Measurements from ENCODE around the gene FMNL2.

The FMNL2 gene

DNA sequence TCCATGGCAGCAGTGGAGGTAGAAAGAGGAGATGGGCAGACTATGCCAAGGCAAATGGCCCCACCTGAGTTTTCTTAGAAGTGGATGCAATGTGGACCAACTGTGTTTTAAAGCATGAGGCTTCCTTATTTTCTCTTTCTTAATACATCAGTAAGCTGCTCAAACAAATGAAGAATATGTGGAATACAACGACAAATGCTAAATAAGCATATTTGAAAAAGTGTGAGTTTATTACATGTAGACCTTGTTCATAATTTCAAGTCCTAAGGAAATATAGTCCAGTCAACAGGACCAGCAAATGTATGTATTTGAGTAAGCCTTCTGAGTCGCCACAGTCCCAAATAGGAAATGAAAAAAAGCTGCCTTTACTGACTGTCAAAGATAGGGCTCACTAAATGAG lies 204.4 kb downstream of the FMNL2 start:
- peaks cover 21% of the 10 kb centered on the region for H3K27me3 Mint-ChIP-seq (ENCODE audit: low read depth)
- H3K9me3 Mint-ChIP-seq, result no peaks in the 10 kb centered on the region

DNA sequence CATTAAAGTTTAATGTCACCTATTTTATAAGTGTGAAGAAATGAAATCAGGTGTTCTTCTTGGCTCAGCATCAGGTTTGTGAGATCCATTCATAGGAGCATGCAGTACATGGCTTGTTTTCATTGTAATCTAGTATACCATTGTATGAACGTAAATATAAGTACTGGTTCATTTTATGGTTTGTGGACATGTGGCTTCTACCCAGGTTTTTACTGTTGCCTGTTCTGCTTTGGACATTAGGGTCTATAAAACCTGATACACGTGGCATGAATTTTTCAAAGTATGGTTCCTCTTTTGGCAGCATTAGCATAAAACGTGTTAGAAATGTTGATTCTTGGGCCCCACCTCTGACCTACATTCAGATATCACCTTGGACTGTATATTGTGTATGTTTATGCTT lies 206.7 kb downstream of the FMNL2 start:
- Mint-ChIP-seq H3K4me3 (no peak overlapping the region), H3K27me3 (ENCODE audit: low read depth) (peaks cover 6% of the 10 kb centered on the region), H3K36me3 (ENCODE audit: low read depth) (no peaks in the 10 kb centered on the region), H3K9me3 (no peaks in the 10 kb centered on the region), H3K27ac (no peak overlapping the region), H3K4me1 (ENCODE audit: low read depth) (no peaks in the 10 kb centered on the region)

More for the DNA sequence above, 204.4 kb downstream of the FMNL2 start:
- Mint-ChIP-seq H3K4me1 (ENCODE audit: low read depth) (no peaks in the 10 kb centered on the region), H3K27ac (no peak overlapping the region), H3K4me3 (no peak overlapping the region), H3K36me3 (ENCODE audit: low read depth) (no peaks in the 10 kb centered on the region)

DNA sequence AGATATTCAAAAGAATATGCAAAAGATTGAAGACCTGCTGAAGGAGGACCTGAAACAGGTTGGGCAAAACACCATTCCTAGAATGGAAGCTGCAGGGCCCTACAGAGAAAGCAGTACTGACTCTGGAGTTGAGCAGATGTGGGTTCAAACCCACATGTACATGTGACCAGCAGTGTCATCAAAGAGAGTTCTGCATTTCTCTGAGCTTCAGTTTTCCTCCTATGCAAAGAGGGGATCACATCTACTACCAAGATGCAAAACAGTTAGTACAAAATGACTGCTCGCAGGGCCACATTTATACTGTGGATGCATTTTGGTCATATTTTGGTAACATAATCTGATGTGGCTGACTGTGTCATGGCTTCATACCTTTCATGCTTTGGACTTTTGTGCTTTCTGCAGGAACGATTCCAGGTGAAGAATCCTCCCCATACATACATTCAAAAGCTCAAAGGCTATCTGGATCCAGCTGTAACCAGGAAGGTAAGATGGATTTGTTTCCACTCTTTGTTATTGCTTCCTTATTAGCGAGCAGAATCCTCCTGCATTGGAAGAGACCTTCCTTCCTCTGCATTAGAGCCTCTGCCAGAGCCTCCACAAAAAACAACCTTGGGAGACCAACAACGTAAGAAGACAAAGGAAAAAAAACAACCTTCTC lies 207.5 kb downstream of the FMNL2 start:
- no peaks in the 10 kb centered on the region for H3K9me3 Mint-ChIP-seq
- no peaks in the 10 kb centered on the region for H3K4me1 Mint-ChIP-seq (ENCODE audit: low read depth)
- H3K36me3 Mint-ChIP-seq (ENCODE audit: low read depth), result no peaks in the 10 kb centered on the region
- no peak overlapping the region for H3K4me3 Mint-ChIP-seq
- H3K27me3 Mint-ChIP-seq (ENCODE audit: low read depth), result peaks cover 5% of the 10 kb centered on the region
- H3K27ac Mint-ChIP-seq, result no peak overlapping the region

DNA sequence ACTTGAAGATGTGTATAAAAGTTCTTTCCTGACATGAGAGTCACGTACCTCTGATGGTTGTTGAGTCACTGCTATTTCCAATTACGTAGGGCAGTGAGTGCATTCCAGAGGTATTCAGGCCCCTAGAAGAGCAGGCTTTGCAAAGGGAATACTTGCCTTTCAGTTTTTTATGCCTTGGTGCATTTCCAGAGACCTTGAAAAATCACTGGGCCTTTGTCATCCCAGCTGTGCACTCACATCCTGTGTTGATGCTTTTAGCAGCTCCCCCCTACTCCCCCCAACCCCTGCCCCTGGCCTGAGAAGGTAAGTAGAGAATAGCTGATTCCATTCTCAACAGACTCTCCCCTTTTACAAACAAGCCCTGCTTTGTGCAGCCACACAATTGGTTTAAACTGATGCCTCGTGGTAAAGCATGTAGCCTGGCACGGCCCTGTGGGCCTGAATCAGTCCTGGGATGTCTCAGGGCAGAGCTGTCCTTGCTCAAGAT lies 208.1 kb downstream of the FMNL2 start:
- Mint-ChIP-seq H3K9me3 (no peaks in the 10 kb centered on the region), H3K27me3 (ENCODE audit: low read depth) (peaks cover under 1% of the 10 kb centered on the region), H3K27ac (no peak overlapping the region), H3K36me3 (ENCODE audit: low read depth) (no peaks in the 10 kb centered on the region), H3K4me3 (no peak overlapping the region), H3K4me1 (ENCODE audit: low read depth) (no peaks in the 10 kb centered on the region)

- no peaks in the 10 kb centered on the region for H3K27me3 Mint-ChIP-seq (ENCODE audit: low read depth)
Observed at GRCh38 chr2:152543717-152544116, 208.7 kb downstream of the FMNL2 start.

DNA sequence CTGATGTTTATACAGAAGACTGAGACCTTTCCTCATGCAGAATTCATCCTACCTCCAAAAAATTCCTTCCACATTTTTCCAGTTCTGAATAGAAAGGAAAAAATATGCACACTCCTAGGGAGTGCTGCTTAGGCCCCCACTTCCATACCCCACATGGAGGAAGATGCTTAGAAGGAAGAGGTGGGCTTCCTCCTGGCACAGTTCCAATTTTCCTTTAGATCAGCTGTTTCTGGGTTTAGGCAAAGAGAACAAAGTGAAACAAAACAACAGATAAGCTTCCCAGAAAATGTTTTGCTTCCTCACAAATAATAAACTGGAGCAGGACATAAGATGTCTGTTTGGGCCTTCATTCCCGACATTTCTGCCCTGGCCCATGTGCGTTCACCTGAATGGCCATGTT lies 209.7 kb downstream of the FMNL2 start:
- Mint-ChIP-seq H3K9me3 (no peaks in the 10 kb centered on the region), H3K4me3 (no peak overlapping the region)

More at GRCh38 chr2:152543717-152544116, 208.7 kb downstream of the FMNL2 start:
- no peaks in the 10 kb centered on the region for H3K4me1 Mint-ChIP-seq (ENCODE audit: low read depth)
- no peaks in the 10 kb centered on the region for H3K9me3 Mint-ChIP-seq
- H3K4me3 Mint-ChIP-seq, result no peak overlapping the region
- no peak overlapping the region for H3K27ac Mint-ChIP-seq
- H3K36me3 Mint-ChIP-seq (ENCODE audit: low read depth), result no peaks in the 10 kb centered on the region

DNA sequence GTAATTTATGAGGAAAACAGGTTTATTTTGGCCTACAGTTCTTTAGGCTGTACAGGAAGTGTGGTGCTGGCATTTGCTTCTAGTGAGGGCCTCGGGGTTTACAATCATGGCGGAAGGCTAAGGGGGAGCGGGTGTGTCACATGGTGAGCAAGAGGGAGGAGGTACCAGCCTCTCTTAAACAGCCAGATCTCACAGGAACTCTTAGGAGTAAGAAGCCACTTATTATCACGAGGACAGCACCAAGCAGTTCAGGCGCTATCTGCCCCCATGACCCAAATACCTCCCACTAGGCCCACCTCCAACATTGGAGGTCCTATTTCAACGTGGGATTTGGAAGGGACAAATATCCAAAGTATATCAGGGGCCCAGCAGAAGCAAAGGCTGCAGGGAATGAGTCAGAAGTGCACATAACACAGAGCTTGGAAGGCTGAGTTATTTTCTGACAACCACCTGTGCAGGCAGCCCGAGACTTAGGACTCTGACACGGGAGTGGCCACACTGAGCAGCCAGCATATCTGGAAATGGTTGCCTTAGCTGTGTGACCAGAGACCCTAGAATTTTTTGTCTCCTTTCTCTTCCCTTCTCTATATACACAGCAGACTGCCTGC lies 211.4 kb downstream of the FMNL2 start:
- no peak overlapping the region for H3K27ac Mint-ChIP-seq
- no peak overlapping the region for H3K4me3 Mint-ChIP-seq
- no peaks in the 10 kb centered on the region for H3K27me3 Mint-ChIP-seq (ENCODE audit: low read depth)
- no peaks in the 10 kb centered on the region for H3K36me3 Mint-ChIP-seq (ENCODE audit: low read depth)
- H3K4me1 Mint-ChIP-seq (ENCODE audit: low read depth), result no peaks in the 10 kb centered on the region
- H3K9me3 Mint-ChIP-seq, result no peaks in the 10 kb centered on the region

More for the DNA sequence above, 209.7 kb downstream of the FMNL2 start:
- Mint-ChIP-seq H3K36me3 (ENCODE audit: low read depth) (no peaks in the 10 kb centered on the region), H3K27ac (no peak overlapping the region), H3K27me3 (ENCODE audit: low read depth) (no peaks in the 10 kb centered on the region), H3K4me1 (ENCODE audit: low read depth) (no peaks in the 10 kb centered on the region)

DNA sequence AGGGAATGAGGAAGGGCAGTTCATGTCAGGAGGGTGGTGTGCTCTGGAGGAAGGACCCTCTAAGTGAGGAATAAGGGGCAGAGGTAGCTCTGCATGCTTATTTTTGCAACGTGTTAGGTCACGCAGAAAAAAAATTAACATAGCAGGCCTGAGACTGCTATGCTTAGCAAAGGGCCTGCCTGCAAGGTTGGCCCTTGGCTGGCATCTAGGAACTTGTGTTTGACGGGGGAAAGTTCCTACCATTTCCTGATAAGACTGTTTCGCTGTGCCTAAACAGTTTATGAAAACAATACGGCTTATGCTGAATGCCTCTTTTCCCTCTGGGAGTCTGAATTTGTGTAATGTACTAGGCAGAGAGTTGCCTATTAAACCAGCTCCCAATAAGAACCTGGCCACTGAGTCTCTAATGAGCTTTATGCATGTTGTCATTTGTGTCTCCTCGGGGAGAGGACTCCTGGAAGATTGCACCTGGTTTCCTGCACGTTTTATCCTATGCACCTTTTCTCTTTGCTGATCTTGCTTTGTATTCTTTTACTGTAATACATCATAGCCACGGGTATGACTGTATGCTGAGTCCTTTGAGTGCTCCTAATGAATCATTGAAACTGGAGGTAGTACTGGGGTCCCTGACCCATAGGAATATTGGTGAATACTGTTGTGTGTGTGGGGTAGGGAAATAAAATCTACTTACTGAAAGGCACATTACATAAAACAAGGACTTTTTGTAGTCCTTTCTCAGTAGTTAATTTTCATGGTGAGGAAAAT lies 213.3 kb downstream of the FMNL2 start:
- H3K27me3 Mint-ChIP-seq (ENCODE audit: low read depth), result no peaks in the 10 kb centered on the region
- no peaks in the 10 kb centered on the region for H3K36me3 Mint-ChIP-seq (ENCODE audit: low read depth)
- H3K4me3 Mint-ChIP-seq, result no peak overlapping the region
- H3K27ac Mint-ChIP-seq, result no peak overlapping the region
- H3K4me1 Mint-ChIP-seq (ENCODE audit: low read depth), result no peaks in the 10 kb centered on the region
- no peaks in the 10 kb centered on the region for H3K9me3 Mint-ChIP-seq

DNA sequence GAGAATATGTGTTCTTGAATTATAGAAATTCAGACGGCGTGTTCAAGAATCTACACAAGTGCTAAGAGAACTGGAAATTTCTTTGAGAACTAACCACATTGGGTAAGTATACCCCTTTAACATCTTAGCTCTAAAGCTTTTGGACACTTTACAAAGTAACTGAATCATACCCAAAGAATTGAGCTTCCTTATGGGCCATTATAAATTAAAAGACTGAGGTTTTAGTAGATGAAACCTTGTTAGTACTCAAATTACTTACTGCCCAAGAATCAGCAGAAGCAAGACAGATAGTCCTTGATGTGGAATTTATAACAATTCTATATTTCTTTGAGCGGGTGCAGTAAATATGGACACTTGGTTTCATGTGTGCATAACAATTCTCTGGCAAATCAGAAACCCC lies 214.0 kb downstream of the FMNL2 start:
- H3K4me3 Mint-ChIP-seq, result no peak overlapping the region
- no peaks in the 10 kb centered on the region for H3K36me3 Mint-ChIP-seq (ENCODE audit: low read depth)
- H3K9me3 Mint-ChIP-seq, result no peaks in the 10 kb centered on the region
- H3K27me3 Mint-ChIP-seq (ENCODE audit: low read depth), result no peaks in the 10 kb centered on the region
- no peak overlapping the region for H3K27ac Mint-ChIP-seq
- H3K4me1 Mint-ChIP-seq (ENCODE audit: low read depth), result no peaks in the 10 kb centered on the region

- Mint-ChIP-seq H3K27me3 (ENCODE audit: low read depth) (no peaks in the 10 kb centered on the region), H3K36me3 (ENCODE audit: low read depth) (no peaks in the 10 kb centered on the region)
Observed at GRCh38 chr2:152549423-152549822, 214.4 kb downstream of the FMNL2 start.

GRCh38 chr2:152550386-152550785 lies 215.4 kb downstream of the FMNL2 start:
- Mint-ChIP-seq H3K4me1 (ENCODE audit: low read depth) (no peaks in the 10 kb centered on the region), H3K4me3 (no peak overlapping the region), H3K27ac (no peak overlapping the region), H3K36me3 (ENCODE audit: low read depth) (no peaks in the 10 kb centered on the region), H3K9me3 (no peaks in the 10 kb centered on the region), H3K27me3 (ENCODE audit: low read depth) (no peaks in the 10 kb centered on the region)

More at GRCh38 chr2:152549423-152549822, 214.4 kb downstream of the FMNL2 start:
- H3K4me3 Mint-ChIP-seq, result no peak overlapping the region
- H3K4me1 Mint-ChIP-seq (ENCODE audit: low read depth), result no peaks in the 10 kb centered on the region
- H3K27ac Mint-ChIP-seq, result no peak overlapping the region
- no peaks in the 10 kb centered on the region for H3K9me3 Mint-ChIP-seq

- no peak overlapping the region for H3K27ac Mint-ChIP-seq
- H3K9me3 Mint-ChIP-seq, result no peaks in the 10 kb centered on the region
- no peaks in the 10 kb centered on the region for H3K4me1 Mint-ChIP-seq (ENCODE audit: low read depth)
- no peaks in the 10 kb centered on the region for H3K27me3 Mint-ChIP-seq (ENCODE audit: low read depth)
- H3K4me3 Mint-ChIP-seq, result no peak overlapping the region
- no peaks in the 10 kb centered on the region for H3K36me3 Mint-ChIP-seq (ENCODE audit: low read depth)
Observed at GRCh38 chr2:152552888-152553287, 217.9 kb downstream of the FMNL2 start.

DNA sequence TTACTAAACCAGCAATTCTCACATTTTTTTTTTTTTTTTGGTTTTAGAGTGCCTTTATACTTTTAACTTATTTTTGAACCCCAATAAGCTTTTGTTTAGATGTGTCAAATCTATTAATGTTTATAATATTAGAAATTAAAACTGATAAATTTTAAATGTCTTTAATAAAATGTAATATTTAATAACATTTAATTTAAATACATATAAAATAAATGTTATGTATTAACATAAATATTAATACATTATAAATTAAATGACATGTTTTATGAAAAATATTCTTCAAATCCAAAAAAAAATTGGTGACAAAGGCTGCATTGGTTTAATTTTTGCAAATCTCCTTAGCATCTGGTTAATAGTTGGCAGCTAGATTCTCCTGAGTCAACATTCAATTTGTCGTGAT lies 218.5 kb downstream of the FMNL2 start:
- Mint-ChIP-seq H3K27ac (no peak overlapping the region), H3K4me1 (ENCODE audit: low read depth) (no peaks in the 10 kb centered on the region), H3K27me3 (ENCODE audit: low read depth) (no peaks in the 10 kb centered on the region), H3K36me3 (ENCODE audit: low read depth) (no peaks in the 10 kb centered on the region), H3K4me3 (no peak overlapping the region), H3K9me3 (no peaks in the 10 kb centered on the region)

- Mint-ChIP-seq H3K27ac (no peak overlapping the region), H3K4me3 (no peak overlapping the region), H3K4me1 (ENCODE audit: low read depth) (no peaks in the 10 kb centered on the region), H3K9me3 (no peaks in the 10 kb centered on the region), H3K36me3 (ENCODE audit: low read depth) (no peaks in the 10 kb centered on the region), H3K27me3 (ENCODE audit: low read depth) (no peaks in the 10 kb centered on the region)
Observed at GRCh38 chr2:152555048-152555447, 220.1 kb downstream of the FMNL2 start.

DNA sequence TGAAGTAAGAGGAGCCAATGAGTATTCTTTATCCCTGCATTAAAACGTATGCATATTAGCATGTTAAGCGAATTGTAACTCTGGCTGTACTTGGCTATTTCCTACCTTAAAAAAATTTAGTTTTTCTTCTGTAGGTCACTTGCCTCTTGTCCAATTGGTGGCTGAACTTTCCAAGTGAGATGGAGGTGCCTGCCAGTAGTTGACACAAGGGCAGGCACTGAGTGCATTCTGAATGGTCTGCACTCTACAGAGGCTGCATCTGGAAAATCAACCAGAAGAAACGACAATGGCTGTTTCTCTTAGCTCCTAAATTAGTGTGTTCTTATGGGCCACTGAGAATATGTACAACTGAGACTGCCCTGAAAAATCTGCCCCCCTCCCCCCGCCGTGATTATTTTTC lies 221.5 kb downstream of the FMNL2 start:
- Mint-ChIP-seq H3K9me3 (no peaks in the 10 kb centered on the region), H3K4me1 (ENCODE audit: low read depth) (no peaks in the 10 kb centered on the region), H3K4me3 (no peak overlapping the region), H3K27me3 (ENCODE audit: low read depth) (no peaks in the 10 kb centered on the region), H3K36me3 (ENCODE audit: low read depth) (no peaks in the 10 kb centered on the region), H3K27ac (no peak overlapping the region)
